ENCODE data around the gene HOXB2.

Gene HOXB2

DNA sequence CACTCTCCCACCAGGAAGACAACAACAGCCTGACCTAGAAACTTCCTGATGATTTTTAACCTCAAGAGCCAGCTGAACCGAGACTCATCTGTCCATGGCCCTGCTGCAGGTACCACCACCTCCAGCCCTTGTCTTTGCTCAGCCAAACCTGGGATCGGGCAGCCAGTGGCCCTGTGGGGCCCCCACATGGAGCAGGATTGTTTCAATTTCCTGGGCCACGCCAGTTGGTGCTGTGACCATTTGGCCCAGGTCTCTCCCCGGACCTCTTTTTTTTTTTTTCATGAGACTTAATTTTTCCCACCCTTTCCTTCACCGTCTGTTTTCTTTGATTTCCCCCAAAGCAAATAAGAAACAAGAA is 8.3 kb upstream of the HOXB2 start:
- DNase-seq (ENCODE audit: low read depth in 4 of 4, low spot score in 1 of 4): no peak

- no peak for DNase-seq (ENCODE audit: low read depth in 4 of 4, low spot score in 1 of 4)
Observed at GRCh38 chr17:48552466-48553189, 7.7 kb upstream of the HOXB2 start.

DNA sequence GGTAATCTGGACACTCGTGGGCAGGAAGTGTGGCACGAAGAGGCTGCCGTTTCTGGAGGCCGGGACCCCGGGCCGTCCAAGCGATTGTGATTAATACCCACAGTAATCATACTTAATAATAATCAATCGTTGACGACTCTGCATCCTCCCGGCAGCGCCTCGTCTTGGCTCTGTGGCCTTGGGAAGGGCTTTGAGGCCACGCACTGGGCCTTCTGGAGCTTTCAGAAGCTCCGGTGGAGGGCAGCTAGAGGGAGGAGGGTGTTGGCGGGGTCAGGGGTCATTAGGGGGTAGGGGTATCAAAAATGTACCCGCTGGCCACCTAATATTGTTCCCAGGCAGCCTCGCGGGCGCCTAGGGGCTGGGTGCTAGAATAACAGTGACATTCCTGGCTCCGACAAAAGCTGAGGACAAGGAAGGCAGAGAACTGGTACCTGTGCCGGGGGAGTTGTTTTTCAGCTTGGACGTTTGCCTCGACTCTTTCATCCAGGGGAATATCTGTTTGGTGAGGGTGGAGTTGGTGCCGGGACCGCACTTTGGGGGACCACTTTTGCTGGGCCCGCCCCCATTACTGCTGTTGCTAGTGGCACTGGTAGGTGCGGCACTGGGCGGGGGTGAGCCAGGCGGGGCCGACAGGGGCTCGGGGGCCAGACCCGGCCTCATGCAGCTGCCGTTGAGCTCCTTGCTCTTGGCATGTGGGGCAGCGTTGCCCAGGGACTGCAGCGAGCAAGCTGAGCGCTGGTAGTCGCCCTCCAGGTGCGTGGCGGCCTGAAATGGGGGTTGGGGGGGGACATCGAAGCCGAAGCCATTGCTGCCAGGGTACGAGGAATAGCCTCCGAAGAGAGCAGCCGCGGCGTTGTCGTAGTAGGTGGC is 6.9 kb upstream of the HOXB2 start:
- no peak for DNase-seq (ENCODE audit: low read depth in 4 of 4, low spot score in 1 of 4)

DNA sequence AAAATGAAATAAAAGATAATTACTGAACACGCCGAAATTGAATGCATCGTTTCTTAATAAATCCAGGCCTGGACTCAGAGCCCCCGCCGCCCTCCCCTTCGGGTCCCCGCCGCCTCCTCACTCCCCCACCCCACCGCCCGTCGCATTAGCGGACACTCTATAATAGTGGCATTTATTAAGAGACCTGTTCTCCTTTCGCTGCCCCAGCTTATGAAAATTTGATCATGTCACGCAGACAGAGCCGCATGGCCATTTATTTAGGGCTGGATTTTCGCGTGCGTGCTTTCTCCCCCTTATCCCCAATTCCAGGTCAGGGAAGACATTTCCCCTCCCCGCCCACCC is 6.3 kb upstream of the HOXB2 start:
- no peak for DNase-seq (ENCODE audit: low read depth in 4 of 4, low spot score in 1 of 4)

- no peak for DNase-seq (ENCODE audit: low read depth in 4 of 4, low spot score in 1 of 4)
Observed at GRCh38 chr17:48550502-48551213, 5.7 kb upstream of the HOXB2 start.

GRCh38 chr17:48549914-48550501 is 5.1 kb upstream of the HOXB2 start:
- no peak for DNase-seq (ENCODE audit: low read depth in 4 of 4, low spot score in 1 of 4)

- DNase-seq (ENCODE audit: low read depth in 4 of 4, low spot score in 1 of 4): no peak
Observed at GRCh38 chr17:48549281-48549630, 4.3 kb upstream of the HOXB2 start.

- DNase-seq (ENCODE audit: low read depth in 4 of 4, low spot score in 1 of 4): no peak
Observed at GRCh38 chr17:48548523-48549280, 3.8 kb upstream of the HOXB2 start.

DNA sequence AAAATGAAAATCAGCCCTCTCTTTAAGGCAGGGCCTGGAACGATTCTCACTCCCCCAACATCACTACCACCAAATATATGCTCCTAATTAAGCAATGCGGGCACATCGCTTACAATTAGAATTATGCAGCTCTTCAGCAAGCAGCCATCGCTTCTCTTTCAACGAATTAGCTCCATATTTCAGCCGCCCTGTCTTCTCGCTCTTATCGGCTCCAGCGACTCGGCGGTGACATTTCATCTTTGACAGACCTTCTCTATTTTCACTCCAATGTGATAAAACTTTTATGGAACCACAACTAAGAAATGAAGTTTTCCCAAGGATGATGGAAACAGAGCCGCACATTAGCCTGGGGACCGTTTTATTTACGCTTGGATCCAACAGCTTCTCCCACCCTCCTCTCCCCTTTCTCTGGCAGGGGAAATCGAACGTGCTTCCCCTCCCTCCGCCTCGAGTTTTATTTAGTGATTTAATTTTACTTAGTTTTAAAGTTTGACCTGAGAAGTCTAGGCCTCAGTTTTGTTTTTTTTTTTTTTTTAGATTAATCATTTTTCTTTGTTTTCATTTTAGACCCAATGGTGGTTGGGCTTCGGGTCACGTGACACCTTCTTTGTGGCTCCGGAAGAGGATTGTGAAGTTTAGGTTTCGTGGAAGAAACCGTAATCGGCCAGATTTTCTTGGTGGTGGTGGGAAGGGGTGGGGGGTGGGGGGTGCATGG is 3.1 kb upstream of the HOXB2 start:
- peak in 1 of 4 experiments; percentile 12 for DNase-seq (ENCODE audit: low read depth in 4 of 4, low spot score in 1 of 4)

- no peak for DNase-seq (ENCODE audit: low read depth in 4 of 4, low spot score in 1 of 4)
Observed at GRCh38 chr17:48546924-48547807, 2.3 kb upstream of the HOXB2 start.

- no peak for DNase-seq (ENCODE audit: low read depth in 4 of 4, low spot score in 1 of 4)
Observed at GRCh38 chr17:48546137-48546923, 1.4 kb upstream of the HOXB2 start.

GRCh38 chr17:48545539-48545938 is 630 bp upstream of the HOXB2 start:
- no peak for DNase-seq (ENCODE audit: low read depth in 4 of 4, low spot score in 1 of 4)

GRCh38 chr17:48544349-48545021 is 424 bp downstream of the HOXB2 start:
- no peak for DNase-seq (ENCODE audit: low read depth in 4 of 4, low spot score in 1 of 4)

DNA sequence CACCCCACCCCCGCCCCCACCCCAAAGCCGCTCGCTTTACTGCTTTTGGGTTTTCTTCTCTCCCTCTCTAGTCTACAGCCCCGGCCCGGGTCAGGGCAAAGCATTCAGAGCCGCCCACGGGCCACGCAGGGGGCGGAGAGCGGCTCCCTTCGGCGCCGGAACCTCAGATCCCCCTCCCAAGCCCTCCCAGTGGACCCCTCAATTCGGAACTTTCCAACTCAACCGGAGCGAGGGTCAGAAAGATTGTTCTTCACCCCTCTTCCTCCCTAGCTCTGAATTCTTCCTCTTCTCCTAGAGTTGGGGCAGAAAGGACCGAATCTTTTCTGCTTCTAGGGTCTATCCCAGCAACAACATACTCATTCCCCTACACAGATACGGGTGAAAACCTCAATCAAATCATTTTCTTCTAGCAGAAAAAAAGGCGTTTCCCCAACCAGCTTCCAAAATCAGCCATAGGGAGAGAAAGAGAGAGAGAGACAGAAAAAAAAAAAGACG is 1.0 kb downstream of the HOXB2 start:
- DNase-seq (ENCODE audit: low read depth in 4 of 4, low spot score in 1 of 4): peak in 1 of 4 experiments; percentile 17

DNA sequence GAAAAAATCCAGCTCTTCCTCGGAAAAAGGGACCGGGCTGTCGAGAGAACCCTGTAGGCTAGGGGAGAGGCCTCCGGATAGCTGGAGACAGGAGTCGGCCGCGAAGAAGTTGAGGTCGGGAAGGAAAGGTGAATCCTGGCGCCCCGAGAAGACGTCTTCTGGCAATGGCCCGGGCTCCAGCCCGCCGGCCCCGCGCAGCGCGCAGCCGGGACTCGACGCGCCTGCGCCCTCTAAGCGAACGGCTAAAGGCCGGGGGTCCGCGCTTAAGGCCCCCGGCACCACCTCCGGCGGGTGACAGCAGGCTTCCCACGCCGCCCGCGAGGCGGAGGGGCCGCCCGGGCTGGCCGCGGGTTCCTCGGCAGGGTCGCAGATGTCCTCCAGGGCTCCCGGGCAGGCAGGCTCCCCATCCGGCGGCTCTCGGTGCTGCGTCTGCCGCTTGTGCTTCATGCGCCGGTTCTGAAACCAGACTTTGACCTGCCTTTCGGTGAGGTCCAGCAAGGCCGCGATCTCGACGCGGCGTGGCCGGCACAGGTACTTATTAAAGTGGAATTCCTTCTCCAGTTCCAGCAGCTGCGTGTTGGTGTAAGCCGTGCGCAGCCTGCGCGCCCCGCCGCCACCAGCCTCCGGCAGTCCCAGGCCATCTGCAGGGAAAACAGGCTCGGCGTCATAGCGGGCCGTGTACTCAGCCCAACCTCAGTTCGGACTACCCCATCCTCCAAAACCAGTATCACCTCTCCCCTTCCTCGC is 1.6 kb downstream of the HOXB2 start:
- peak in 3 of 4 experiments; percentile 26 to 50 (median 38) for DNase-seq (ENCODE audit: low read depth in 4 of 4, low spot score in 1 of 4)

GRCh38 chr17:48542698-48543106 is 2.2 kb downstream of the HOXB2 start:
- no peak for DNase-seq (ENCODE audit: low read depth in 4 of 4, low spot score in 1 of 4)

GRCh38 chr17:48542114-48542656 is 2.7 kb downstream of the HOXB2 start:
- peak in 1 of 4 experiments; percentile 7 for DNase-seq (ENCODE audit: low read depth in 4 of 4, low spot score in 1 of 4)

Data from stimulated activated CD4-positive, alpha-beta T cell treated with anti-CD3 and anti-CD28 coated beads, Interleukin-1b, Interleukin-23, amount 100 ng/mL, for 24 hours (primary cell).